CD14-positive monocyte (primary cell): ENCODE results near the gene SYNM. TPM values are rescaled to one million over a fixed set of nuclear protein-coding genes. Genes with fewer than 3 reads are reported as not detected.

ENCODE experiments used
- DNase-seq, 3 donors: peaks; one replicate each; pipeline ENCODE4 v3.0.0-alpha.2; 2011 to 2022
- H2AFZ ChIP-seq: 2 replicates; pipeline ENCODE4 v1.6.0; 2012; ENCODE audit warnings: mild to moderate bottlenecking, low read depth, low read length, inconsistent platforms; ENCODE audit not compliant: insufficient read depth, poor library complexity, severe bottlenecking
- H3K27ac ChIP-seq, 2 donors: 1 replicate in 1 of 2; 2 replicates in 1 of 2; pipeline ENCODE4 v1.5.1; 2012 to 2013; ENCODE audit warnings: low read length in 2 of 2, control low read depth in 1 of 2, inconsistent platforms in 1 of 2, low read depth in 1 of 2, mild to moderate bottlenecking in 1 of 2
- H3K27me3 ChIP-seq, 2 donors: one replicate each; pipeline versions ENCODE4 v1.6.0 to v1.6.1; 2011 to 2013; ENCODE audit warnings: low read length in 2 of 2; ENCODE audit not compliant: control insufficient read depth in 2 of 2, insufficient read depth in 2 of 2
- H3K36me3 ChIP-seq, 2 donors: replicated peaks in 1 of 2; 1 replicate in 1 of 2; 2 replicates in 1 of 2; pipeline versions ENCODE4 v1.5.1 to v1.6.1; 2012 to 2013; ENCODE audit warnings: low read length in 2 of 2, control low read depth in 1 of 2, inconsistent platforms in 1 of 2, mild to moderate bottlenecking in 1 of 2; ENCODE audit not compliant: insufficient read depth in 2 of 2, control insufficient read depth in 1 of 2
- H3K4me1 ChIP-seq, 2 donors: 1 replicate in 1 of 2; 2 replicates in 1 of 2; pipeline versions ENCODE4 v1.5.1 to v1.6.1; 2012 to 2013; ENCODE audit warnings: low read length in 2 of 2, control low read depth in 1 of 2, inconsistent platforms in 1 of 2, mild to moderate bottlenecking in 1 of 2, moderate library complexity in 1 of 2; ENCODE audit not compliant: insufficient read depth in 2 of 2, control insufficient read depth in 1 of 2
- H3K4me2 ChIP-seq: replicated peaks from 2 replicates; pipeline ENCODE3; 2012; ENCODE audit warnings: low read length, moderate library complexity, mild to moderate bottlenecking; ENCODE audit not compliant: poor library complexity, severe bottlenecking; ENCODE audit errors: extremely low read depth
- H3K4me3 ChIP-seq, 3 experiments: fragments of 200-600 bp in 1 of 3; sonication (generic) in 1 of 3; replicated peaks in 1 of 3; 1 replicate in 2 of 3; 2 replicates in 1 of 3; pipeline ENCODE4 v1.5.1; 2011 to 2013; ENCODE audit warnings: low read length in 3 of 3, mild to moderate bottlenecking in 3 of 3, control low read depth in 2 of 3, low read depth in 2 of 3, inconsistent platforms in 1 of 3, moderate library complexity in 1 of 3
- H3K79me2 ChIP-seq: 2 replicates; pipeline ENCODE4 v1.6.0; 2012; ENCODE audit warnings: mild to moderate bottlenecking, control low read depth, inconsistent platforms, low read length, moderate library complexity; ENCODE audit not compliant: insufficient read depth
- H3K9ac ChIP-seq: 2 replicates; pipeline ENCODE4 v1.6.0; 2017; ENCODE audit warnings: low read length, mild to moderate bottlenecking; ENCODE audit not compliant: insufficient read depth, poor library complexity, severe bottlenecking
- H3K9me3 ChIP-seq, 2 donors: replicated peaks in 1 of 2; 1 replicate in 1 of 2; 2 replicates in 1 of 2; pipeline versions ENCODE4 v1.5.1 to v1.6.1; 2012 to 2013; ENCODE audit warnings: low read length in 2 of 2, control low read depth in 1 of 2; ENCODE audit not compliant: control insufficient read depth in 1 of 2, insufficient read depth in 1 of 2
- H4K20me1 ChIP-seq: 2 replicates; pipeline ENCODE4 v1.6.0; 2012; ENCODE audit warnings: mild to moderate bottlenecking, low read length, control low read depth, moderate library complexity; ENCODE audit not compliant: insufficient read depth
- H3K27ac Mint-ChIP-seq, 7 donors: one replicate each; pipeline ENCODE4 v1.8.0; 2020; ENCODE audit warnings: mild to moderate bottlenecking in 7 of 7, mixed read lengths in 7 of 7, moderate library complexity in 6 of 7, inconsistent platforms in 2 of 7
- H3K27me3 Mint-ChIP-seq, 3 donors: one replicate each; pipeline ENCODE4 v1.8.0; 2021 to 2022; ENCODE audit warnings: low read depth in 3 of 3, mild to moderate bottlenecking in 3 of 3, mixed read lengths in 3 of 3, moderate library complexity in 3 of 3, inconsistent platforms in 1 of 3
- H3K36me3 Mint-ChIP-seq, 2 donors: one replicate each; pipeline ENCODE4 v1.8.0; 2020; ENCODE audit warnings: mixed read lengths in 2 of 2, inconsistent platforms in 1 of 2, mild to moderate bottlenecking in 1 of 2
- H3K4me1 Mint-ChIP-seq: one replicate; pipeline ENCODE4 v1.8.0; 2020; ENCODE audit warnings: mild to moderate bottlenecking, mixed read lengths
- H3K4me3 Mint-ChIP-seq, 2 donors: one replicate each; pipeline ENCODE4 v1.8.0; 2020; ENCODE audit warnings: mild to moderate bottlenecking in 2 of 2, mixed read lengths in 2 of 2, moderate library complexity in 1 of 2
- H3K9me3 Mint-ChIP-seq, 7 donors: one replicate each; pipeline ENCODE4 v1.8.0; 2020 to 2022; ENCODE audit warnings: mixed read lengths in 7 of 7, mild to moderate bottlenecking in 6 of 7, moderate library complexity in 6 of 7, inconsistent platforms in 2 of 7
- CTCF ChIP-seq: fragments of 200-600 bp; IDR thresholded peaks from one replicate; pipeline ENCODE4 v1.8.0; 2022; ENCODE audit warnings: antibody characterized with exemption, mild to moderate bottlenecking
- WGBS: methylation state at CpG from one replicate; pipeline ENCODE4 v1.1.5; 2013; ENCODE audit warnings: missing lambda C conversion rate; ENCODE audit not compliant: insufficient coverage; 5-methylcytosine and 5-hydroxymethylcytosine counted together
- intact Hi-C, 2 donors: fragments of 100-400 bp; cut with micrococcal nuclease; formaldehyde crosslinking; loops; one replicate each; pipeline versions ENCODE4 v1.15.0 to v1.15.1; 2023
- polyA plus RNA-seq, 3 donors: library from polyadenylated mRNA; depleted of rRNA in 1 of 3; unstranded in 2 of 3; stranded (reverse) in 1 of 3; fragments of 300-500 nt in 2 of 3; fragments of >200 nt in 1 of 3; fragmentation: Illumina TruSeq in 2 of 3; gene quantifications; 1 replicate in 2 of 3; 2 replicates in 1 of 3; pipeline ENCODE4 v1.2.3, GENCODE V29; 2012 to 2021

Gene SYNM
- polyA plus RNA-seq, 3 donors: 0.04 to 0.05 TPM; not detected in 1

DNA sequence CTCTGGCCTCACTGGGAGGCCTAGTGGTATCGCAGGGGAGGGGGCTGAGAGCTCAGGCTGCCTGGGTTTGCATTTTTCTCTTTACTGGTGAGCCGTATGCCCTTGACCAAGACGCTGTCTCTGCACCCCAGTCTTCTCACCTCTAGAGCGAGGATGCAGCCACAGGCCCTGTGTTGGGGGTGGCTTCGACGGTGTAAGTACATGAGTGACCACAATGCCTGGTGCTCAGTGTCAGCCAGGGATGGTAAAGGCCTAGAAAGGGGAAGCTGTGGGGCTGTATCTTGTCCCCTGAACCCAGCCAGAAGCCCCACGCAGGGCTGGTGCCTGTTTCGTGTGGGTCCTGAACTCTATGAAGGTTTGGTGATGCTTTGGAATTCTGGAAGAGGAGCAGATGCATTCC is 19.8 kb downstream of the SYNM start:
- peaks cover 27% of the 10 kb centered on the region for H3K4me1 Mint-ChIP-seq
- peaks cover 0 to 2% (median 0%) of the 10 kb centered on the region in 7 donors for H3K9me3 Mint-ChIP-seq
- Histone ChIP-seq H3K9ac (no peak overlapping the region), H3K27me3 (no peaks in the 10 kb centered on the region), H3K36me3 (no peaks in the 10 kb centered on the region), H3K9me3 (no peaks in the 10 kb centered on the region), H3K4me2 (no peak overlapping the region), H3K4me3 (no peak overlapping the region), H2AFZ (no peak overlapping the region), H3K27ac (no peak overlapping the region), H4K20me1 (no peaks in the 10 kb centered on the region), H3K79me2 (no peaks in the 10 kb centered on the region), H3K4me1 (peaks cover 22 to 28% of the 10 kb centered on the region in 2 donors)
- intact Hi-C loops: no loop called here
- H3K4me3 Mint-ChIP-seq: no peak overlapping the region
- H3K36me3 Mint-ChIP-seq: no peaks in the 10 kb centered on the region
- H3K27me3 Mint-ChIP-seq: peaks cover 1 to 9% (median 8%) of the 10 kb centered on the region in 3 donors
- WGBS: 73% methylated on average over 5 of the region's 8 CpGs
- DNase-seq: no peak
- no peak overlapping the region for H3K27ac Mint-ChIP-seq
- TF ChIP-seq CTCF: no peak

- no peaks in the 10 kb centered on the region for H3K9me3 ChIP-seq
- H4K20me1 ChIP-seq: no peaks in the 10 kb centered on the region
- no peak overlapping the region for H3K27ac Mint-ChIP-seq
- no peak overlapping the region for H3K27ac ChIP-seq
- no peaks in the 10 kb centered on the region for H3K36me3 ChIP-seq
- H3K4me1 ChIP-seq: peaks cover 24 to 31% of the 10 kb centered on the region in 2 donors
- no peaks in the 10 kb centered on the region for H3K79me2 ChIP-seq
- peaks cover 1 to 13% (median 7%) of the 10 kb centered on the region in 3 donors for H3K27me3 Mint-ChIP-seq
- no peak overlapping the region for H2AFZ ChIP-seq
- H3K4me3 Mint-ChIP-seq: no peak overlapping the region
- H3K36me3 Mint-ChIP-seq: no peaks in the 10 kb centered on the region
- no peaks in the 10 kb centered on the region for H3K27me3 ChIP-seq
- intact Hi-C loops: no loop called here
- peaks cover 32% of the 10 kb centered on the region for H3K4me1 Mint-ChIP-seq
- no peak for TF ChIP-seq CTCF
- peaks cover 0 to 2% (median 0%) of the 10 kb centered on the region in 7 donors for H3K9me3 Mint-ChIP-seq
- H3K9ac ChIP-seq: no peak overlapping the region
- no peak overlapping the region for H3K4me3 ChIP-seq
- 88% methylated on average over 28 of the region's 29 CpGs for WGBS
- DNase-seq: no peak
- no peak overlapping the region for H3K4me2 ChIP-seq
Measured at GRCh38 chr15:99125061-99125891, 20.4 kb downstream of the SYNM start.
